ENCODE results near the gene CD22.
"Not testable (repeated sequence)": the region's sequence is repeated elsewhere in the genome, so short reads cannot be mapped to it uniquely, and the experiment has no call there.

CD22 gene

DNA sequence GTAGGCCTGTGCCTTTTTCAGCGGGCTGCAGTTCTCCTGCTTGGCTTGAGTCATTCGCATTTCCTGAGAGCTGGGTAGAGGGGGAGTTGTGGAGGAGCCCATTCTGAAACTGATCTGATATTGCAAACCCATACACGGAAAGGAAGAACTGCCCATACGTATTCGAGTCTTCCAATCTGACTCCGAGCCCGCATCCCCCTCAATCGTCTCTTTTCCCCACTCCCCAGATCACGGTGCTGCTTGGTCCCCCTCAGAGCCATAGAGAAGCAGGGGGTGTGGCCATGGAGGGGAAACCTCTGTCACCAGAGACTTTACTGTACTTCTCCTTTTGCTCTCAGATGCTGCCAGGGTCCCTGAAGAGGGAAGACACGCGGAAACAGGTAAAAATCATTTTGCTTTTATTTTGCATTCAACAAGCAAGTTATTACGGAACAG, at the start of gene CD22:
CD22 (plus strand) TSS at position 337 of the 435 bp plus-strand sequence. CDS start 2,854 bp downstream, outside the sequence.
- peak; percentile 65 for DNase-seq

DNA sequence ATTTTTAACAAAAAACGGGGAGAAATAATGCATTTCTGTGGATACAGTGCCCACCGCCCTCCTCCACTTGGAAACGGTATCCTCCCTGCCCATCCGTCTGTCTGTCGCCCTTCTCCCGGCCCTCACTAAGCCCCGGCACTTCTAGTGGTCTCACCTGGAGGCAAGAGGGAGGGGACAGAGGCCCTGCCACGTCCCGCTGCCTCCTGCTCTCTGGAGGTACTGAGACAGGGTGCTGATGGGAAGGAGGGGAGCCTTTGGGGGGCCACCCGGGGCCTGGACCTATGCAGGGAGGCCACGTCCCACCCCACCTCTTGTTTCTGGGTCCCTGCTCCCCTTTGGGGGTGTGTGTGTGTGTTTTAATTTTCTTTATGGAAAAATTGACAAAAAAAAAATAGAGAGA, 49.6 kb upstream of the CD22 start:
- no peak for DNase-seq

DNA sequence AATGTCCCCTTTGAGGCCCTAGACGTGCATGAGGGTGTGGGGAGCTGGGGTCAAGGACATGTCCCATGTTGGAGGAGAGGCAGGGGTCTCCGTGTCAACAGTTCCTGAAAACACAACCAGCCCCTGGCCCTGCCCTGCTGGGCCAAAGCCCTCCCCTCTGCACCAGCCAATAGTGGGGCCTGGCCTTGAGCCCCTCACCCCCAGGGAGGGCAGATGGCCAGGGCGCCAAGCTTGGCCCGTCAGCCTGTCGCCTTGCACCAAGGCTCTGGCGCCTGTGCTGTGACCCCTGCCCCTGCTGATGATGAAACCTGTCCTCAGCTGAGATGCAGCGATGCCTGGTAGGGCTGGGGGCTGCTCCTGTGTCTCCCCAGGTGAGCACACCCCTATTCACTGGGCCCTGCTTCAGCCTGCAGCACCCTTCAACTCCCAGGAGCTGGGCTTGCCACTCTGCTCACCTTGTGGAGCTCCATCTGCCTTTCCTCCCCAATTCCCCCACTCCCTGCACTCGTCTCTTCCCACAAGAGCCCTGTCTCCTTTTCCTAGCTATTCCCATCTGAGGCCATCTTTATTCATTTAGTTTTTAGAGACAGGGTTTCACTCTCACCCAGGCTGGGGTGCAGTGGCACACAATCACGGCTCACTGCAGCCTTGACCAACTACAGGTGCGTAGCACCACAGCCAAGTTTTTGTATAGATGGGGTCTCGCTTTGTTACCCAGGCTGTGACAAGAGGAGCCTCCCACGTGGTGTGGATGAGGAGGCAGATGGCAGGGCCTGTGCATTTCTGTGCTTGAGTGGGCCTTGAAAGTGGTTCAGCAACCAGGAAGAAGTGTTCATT, 48.8 kb upstream of the CD22 start:
- no peak for DNase-seq

DNA sequence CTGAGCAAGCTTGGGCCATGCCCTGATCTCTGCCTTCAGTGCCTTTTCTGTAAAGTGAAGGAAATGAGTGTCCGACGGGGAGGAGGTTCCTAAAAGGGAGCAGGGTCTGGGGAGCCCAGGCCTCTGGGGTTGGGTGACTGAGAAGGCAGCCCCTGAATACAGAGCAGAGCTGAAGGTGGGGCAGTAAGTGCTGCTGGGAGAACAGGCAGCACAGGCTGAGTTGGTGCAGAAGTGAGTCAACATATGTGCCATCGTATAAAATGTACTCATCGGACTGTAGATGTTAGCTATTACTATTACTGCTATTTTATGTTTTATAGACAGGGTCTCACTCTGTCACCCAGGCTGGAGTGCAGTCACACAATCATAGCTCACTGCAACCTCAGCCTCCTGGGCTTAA, 47.7 kb upstream of the CD22 start:
- no peak for DNase-seq

DNA sequence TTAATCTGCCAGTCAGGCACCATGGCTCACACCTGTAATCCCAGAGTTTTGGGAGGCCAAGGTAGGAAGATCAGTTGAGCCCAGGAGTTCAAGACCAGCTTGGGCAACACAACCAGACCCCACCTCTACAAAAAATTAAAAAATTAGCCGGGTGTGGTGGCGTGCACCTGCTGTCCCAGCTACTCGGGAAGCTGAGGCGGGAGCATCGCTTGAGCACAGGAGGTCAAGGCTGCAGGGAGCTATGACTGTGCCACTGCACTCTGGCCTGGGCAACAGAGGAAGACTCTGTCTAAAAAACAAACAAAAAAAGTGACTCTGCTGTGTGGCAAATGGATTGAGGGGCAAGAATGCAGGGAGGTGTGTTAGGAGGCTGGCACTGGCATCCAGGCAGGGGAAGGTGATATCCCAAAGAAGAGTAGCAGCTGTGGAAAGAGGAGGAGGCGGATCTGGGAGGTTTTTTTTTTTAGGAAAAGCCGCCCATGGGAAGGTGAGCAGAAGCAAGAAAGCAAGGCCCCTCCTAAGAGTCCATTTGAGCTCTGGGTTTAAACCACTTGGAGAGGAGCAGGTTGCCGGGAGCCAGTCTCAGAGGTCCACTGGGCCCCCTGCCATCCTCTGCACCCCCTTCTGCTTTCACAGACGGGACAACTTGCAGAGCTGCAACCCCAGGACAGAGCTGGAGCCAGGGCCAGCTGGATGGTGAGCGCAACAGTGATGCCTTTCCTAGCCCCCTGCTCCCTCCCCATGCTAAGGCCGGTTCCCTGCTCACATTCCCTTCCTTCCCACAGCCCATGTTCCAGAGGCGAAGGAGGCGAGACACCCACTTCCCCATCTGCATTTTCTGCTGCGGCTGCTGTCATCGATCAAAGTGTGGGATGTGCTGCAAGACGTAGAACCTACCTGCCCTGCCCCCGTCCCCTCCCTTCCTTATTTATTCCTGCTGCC, 44.6 kb upstream of the CD22 start:
- no peak for DNase-seq

DNA sequence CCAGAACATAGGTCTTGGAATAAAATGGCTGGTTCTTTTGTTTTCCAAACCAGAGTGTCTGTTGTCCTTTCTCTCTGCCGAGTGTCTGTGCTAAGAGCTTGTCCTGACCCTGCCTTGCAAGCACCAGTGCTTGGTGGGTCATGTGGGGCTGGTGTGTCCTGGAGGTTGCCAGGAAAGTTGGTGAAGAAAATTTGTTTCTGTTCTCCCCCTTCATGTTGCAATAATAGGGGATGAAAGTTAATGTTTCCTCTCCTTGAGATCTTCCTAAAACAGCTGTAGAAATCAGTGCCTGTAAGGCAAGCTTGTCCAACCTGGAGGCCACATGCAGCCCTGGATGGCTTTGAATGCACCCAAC, 43.9 kb upstream of the CD22 start:
- no peak for DNase-seq

DNA sequence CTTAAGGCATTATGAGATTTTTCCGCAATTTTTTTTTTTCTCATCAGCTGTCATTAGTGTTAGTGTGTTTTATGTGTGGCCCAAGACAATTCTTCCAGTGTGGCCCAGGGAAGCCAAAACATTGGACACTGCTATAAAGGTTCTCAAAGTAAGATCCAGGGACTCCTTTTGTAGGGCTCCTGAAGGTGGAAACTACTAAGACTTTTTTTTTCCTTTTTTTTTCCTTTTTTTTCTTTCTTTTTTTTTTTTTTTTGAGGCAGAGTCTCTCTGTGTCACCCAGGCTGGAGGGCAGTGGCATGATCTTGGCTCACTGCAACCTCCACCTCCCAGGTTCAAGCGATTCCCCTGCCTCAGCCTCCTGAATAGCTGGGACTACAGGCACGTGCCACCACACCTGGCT, 43.5 kb upstream of the CD22 start:
- not testable (repeated sequence) for DNase-seq

DNA sequence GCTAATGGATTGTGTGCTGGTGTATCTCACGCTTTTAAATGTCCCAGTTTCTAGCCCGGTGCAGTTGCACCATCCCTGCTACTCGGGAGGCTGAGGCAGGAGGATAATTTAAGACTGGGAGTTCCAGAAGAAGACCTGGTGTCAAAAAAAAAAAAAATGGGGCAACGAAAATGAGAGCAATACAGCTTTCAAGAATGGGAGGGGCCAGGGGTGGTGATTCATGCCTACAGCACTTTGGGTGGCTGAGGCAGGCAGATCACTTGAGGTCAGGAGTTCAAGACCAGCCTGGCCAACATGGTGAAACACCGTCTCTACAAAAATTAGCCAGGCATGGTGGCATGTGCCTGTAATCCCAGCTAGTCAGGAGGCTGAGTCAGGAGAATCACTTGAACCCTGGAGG, 42.9 kb upstream of the CD22 start:
- not testable (repeated sequence) for DNase-seq

DNA sequence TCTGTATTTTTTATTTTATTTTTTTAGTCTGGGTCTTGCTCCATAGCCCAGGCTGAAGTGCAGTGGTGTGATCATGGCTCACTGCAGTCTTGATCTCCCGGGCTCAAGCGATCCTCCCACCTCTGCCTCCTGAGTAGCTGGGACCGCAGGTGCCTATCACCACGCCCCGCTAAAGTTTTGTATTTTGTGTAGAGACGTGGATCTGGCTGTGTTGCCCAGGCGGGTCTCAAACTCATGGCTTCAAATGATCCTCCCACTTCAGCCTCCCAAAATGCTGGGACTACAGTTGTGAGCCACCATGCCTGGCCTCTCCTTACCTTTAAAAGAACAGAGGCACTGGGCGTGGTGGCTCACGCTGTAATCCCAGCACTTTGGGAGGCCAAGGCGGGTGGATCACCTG, 41.3 kb upstream of the CD22 start:
- DNase-seq, result no peak

DNA sequence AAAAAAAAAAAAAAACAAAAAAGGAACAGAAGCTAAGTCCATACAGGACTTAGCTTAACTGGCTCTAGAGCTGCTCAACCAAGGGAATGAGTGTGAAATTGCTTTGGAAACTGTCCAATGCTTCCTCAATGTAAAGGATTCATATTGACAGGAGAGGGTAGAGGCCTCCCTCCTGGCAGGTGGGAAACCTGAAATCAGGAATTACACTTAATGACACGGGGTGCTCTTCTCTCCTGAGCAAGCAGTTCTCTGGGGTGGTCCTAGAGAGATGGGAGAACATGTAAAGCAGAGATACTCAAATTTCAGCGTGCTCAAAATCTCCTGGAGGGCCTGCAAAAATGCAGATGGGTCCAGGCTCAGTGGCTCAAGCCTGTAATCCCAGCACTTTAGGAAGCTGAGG, 40.7 kb upstream of the CD22 start:
- DNase-seq, result no peak

DNA sequence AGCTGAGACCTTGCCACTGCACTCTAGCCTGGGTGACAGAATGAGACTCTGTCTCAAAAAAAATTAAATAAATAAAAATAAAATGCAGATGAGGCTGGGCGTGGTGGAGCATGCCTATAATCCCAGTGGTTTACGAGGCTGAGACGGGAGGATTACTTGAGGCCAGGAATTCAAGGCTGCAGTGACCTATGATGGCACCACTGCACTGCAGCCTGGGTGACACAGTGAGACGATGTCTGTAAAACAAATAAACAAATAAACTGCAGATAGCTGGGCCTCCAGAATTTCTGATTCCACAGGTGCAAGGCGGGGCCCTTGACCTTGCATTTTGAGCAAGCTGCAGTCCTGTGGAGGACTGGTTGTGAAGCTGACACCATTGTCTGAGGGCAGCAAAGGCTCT, 40.1 kb upstream of the CD22 start:
- no peak for DNase-seq

DNA sequence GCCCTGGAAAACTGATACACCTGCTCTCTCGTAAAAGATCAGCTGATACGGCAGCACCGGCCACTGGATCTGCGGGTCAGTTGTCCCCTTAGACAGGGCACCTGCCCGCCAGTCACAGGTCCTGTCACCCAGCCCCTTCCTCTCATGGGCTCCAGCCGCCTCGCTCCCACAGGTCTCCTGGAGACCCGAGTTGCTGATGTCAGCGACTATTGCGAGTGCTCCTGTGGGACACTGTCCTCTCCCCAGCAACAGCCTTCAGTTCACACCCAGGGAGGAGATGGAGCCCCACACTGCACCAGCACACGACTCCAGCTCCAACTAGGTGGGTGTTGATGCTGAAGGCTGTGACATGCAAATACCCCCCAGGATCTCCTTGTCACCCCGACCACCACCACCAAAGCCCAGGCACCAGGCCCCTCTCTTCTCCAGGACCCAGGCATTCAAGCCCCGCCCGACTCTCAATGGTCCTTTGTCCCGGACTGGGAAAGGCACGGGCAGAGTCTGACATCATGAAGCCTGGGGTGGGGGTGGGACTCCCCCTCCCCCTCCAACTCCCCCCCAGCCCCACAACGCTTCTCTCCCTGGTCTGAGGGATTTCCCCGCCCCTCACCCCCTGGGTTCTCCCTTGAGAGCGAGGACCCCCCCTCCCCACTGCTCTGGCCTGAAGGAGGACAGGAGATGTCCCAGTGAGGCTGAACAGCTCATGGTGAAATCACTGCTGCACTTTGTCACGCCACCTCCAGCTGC, 38.4 kb upstream of the CD22 start:
- DNase-seq, result no peak

DNA sequence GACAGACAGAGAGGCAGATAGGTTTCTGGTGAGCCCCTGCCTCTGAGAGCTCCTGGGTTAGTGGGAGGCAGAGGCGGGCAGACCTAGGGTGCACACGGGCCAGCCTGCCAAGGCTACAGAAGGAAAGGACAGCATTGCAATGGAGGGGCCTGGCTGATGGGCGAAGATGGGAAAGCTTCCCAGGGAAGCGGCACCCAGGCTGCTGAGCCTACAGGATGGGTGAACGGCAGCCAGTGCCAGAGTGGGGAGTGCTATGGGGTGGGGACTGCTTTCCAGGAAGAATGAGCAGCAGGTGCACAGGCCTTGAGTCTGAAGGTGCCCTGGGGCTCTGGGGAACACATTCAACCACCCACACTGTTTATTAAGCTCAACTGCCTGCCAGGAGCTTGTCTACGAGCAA, 37.7 kb upstream of the CD22 start:
- no peak for DNase-seq

DNA sequence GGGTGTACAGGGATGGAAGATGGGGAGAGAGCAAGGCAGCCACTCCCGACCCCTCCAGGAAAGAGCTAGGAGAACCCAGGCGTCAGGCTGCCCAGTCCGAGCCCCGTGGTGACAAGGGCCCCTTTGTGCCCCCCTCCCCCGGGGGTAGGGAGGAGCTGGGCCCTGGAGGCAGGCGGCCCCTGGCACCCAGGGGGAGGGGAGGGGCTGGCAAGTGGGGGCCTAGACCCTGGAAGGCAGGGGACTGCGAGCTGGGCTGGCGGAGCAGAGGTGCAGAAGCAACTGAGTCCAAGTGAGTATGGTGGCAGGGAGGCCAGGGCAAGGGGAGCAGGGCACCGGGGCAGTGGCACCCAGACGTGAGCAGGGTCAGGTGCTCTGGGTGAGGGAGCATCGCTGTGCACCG, 37.1 kb upstream of the CD22 start, which contains the start of gene MAG:
MAG (plus strand) TSS at position 246 of the 400 bp plus-strand sequence. CDS start 3,248 bp downstream, outside the sequence.
- no peak for DNase-seq

DNA sequence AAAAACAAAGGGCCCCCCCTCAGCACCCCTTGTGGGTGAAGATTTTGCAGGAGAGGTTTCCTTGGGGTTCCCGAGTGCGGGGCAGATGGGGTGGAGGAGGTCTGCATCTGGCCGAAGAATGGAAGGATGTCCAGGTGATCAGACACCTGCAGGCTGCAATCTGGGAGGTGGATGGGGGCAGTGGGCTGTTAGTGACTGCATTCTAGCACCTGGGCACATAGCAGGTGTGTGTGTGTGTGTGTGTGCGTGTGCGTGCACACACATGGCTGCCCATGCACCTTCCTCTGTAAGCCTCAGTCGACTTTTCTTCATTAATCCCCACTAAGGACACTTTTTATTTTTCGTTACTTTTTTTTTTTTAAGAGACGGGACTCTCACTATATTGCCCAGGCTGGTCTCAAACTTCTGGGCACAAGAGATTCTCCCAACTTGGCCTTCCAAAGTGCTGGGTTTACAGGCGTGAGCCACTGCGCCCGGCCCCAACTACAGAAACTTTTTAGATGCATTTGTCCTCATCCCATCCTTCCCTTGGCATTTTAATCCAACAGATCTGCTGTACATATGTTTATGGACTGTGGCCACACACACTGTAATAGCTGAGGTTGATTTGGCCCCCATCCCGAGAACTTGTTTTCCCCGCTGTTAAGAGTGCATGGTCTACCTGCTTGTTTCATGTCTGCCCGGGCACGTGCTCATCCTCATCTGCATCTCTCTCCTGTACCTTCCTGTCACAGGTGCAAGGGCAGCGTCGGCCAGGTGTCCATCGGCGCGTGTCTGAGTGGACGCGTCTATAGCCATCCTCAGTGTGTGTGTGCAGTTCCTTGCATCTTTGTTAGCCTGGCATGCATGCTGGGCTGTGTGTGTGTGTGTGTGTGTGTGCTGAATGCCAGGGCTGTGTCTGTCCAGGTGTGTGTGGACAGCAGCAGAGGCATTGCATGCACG, 36.3 kb upstream of the CD22 start:
- DNase-seq, result no peak

DNA sequence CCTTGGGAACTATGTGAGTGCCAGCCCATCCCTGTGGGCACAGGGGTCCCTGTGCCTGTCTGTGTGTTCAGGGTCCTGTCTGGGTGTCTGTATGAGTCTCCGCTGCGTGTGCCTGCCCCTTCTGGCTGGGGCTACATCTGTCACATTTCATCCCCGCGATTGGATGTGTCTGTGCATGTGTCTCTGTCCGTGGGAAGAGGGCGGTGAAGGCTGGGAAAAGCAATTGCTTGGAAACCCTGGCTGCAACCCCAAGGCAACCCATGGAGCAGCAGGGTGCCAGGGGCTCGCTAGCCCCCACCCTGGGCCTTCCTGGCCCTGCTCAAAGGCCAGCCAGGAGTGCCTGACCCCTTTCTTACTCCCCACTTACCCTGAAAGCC, 35.6 kb upstream of the CD22 start:
- DNase-seq, result no peak

DNA sequence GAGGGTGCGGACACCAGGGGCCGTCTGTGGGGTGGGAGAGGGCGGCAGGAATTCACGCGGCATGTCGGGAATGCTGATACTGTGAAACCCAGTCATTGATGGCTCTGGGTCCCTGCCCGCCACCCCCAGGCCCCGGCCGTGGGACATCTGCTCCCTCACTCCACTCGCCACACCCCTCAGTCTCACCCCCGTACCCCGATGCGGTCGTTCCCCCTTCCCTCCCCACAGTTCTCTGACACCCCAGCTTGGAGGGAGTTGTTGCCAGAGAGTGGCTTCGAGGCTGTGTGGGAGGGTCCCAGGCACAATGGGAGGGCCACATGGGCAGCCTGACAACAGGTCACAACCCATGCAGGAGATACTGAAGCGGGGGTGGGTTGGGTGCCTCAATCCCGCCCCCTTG, 35.2 kb upstream of the CD22 start:
- no peak for DNase-seq

DNA sequence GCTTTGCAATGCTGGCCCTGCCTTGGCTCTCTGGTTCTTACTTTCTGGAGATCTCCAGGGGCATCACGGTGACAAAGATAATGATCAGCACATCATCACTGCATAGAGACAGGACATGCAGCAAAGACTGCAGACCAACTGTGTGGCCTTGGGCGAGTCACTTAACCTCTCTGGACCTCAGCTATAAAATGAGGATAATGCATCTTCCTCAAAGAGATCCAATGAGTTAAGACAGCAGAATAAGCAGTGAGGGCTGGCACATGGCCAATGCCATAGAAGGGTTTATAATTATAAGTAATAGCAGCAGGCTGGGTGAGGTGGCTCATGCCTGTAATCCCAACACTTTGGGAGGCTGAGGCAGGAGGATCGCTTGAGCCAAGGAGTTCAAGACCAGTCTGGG, 34.7 kb upstream of the CD22 start:
- DNase-seq, result no peak

DNA sequence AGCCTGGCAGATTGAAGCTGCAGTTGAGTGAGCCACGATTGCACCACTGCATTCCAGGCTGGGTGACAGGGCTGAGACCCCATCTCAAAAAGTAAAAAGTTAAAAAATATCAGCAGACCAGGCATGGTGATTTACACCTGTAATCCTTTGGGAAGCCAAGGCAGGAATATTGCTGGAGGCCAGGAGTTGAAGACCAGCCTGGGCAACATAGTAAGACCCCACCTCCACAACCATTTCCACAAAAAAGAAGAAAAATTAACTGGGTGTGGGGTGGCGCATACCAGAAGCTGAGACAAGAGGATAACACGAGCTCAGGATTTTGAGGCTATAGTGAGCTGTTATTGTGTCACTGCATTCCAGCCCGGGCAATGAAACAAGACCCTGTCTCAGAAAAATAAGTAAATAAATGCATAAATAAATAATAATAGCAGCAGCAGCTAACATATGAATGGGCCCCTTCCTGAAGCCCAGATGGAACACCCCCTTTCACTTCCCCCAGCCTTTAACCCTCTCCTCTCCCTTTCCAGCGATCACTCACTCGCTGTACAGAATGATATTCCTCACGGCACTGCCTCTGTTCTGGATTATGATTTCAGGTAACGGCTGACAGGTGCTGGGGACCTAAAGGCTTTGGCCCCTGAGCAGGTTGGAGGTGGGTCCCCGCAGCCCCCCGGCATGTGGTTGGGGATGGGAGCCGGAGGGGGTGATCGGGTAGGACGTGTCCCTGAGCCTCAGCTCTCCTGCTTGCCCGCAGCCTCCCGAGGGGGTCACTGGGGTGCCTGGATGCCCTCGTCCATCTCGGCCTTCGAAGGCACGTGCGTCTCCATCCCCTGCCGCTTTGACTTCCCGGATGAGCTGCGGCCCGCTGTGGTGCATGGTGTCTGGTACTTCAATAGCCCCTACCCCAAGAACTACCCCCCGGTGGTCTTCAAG, 33.9 kb upstream of the CD22 start:
- no peak for DNase-seq

DNA sequence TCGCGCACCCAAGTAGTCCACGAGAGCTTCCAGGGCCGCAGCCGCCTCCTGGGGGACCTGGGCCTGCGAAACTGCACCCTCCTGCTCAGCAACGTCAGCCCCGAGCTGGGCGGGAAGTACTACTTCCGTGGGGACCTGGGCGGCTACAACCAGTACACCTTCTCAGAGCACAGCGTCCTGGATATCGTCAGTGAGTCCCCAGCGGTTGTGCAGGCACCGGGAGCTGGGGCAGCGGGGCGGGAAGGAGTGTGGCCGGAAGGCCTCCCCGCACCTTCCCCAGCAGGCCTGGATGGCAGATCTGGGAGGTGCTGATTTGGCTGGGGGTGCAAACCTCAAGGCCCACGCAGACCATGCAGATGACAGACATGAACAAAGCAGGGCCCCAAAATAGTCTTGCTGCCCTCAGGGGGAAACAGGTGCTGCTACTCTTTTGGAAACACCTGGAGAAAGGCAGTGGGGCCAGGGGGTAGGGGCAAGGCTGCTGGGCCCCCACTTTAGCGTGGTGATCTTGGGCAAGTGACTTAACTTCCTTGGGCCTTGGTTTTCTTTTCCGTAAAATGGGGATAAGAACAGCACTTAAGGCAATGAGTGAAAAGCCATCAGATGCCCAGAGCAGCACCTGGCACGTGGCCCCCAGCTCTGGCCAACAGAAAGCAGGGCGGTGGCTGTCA, 33.1 kb upstream of the CD22 start:
- peak; percentile 36 for DNase-seq
